ENCODE results near the gene ZNF292.
A peak's percentile ranks its signal among the peaks of the same experiment; 100 is the strongest.
"Not testable (repeated sequence)": the region's sequence is repeated elsewhere in the genome, so short reads cannot be mapped to it uniquely, and the experiment has no call there.

ZNF292 gene

DNA sequence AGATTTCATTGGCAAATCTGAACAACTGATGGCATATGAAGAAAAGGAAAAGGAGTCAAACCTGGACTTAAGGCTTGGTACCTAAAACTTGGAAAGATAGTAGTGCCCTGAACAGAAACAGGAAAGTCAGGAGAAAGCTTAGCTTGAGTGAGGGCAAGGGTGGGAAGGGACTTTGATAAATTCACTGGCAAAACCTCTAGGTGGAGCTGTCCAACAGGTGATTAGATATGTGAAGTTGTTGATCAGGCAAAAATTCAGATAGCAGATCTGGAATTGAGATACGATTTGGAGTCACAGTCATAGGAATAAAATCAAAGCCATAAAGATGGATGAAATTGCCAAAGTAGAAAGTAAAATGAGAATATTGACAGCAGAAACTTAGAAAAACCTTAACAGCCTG, 16.1 kb upstream of the ZNF292 start:
- no peak overlapping the region for H3K4me3 Mint-ChIP-seq
- H3K9me3 Mint-ChIP-seq: peaks cover 34% of the 10 kb centered on the region
- H3K36me3 Mint-ChIP-seq (ENCODE audit: low read depth): peaks cover 7% of the 10 kb centered on the region
- H3K27ac Mint-ChIP-seq: no peak overlapping the region
- TF ChIP-seq, protein P1, sequence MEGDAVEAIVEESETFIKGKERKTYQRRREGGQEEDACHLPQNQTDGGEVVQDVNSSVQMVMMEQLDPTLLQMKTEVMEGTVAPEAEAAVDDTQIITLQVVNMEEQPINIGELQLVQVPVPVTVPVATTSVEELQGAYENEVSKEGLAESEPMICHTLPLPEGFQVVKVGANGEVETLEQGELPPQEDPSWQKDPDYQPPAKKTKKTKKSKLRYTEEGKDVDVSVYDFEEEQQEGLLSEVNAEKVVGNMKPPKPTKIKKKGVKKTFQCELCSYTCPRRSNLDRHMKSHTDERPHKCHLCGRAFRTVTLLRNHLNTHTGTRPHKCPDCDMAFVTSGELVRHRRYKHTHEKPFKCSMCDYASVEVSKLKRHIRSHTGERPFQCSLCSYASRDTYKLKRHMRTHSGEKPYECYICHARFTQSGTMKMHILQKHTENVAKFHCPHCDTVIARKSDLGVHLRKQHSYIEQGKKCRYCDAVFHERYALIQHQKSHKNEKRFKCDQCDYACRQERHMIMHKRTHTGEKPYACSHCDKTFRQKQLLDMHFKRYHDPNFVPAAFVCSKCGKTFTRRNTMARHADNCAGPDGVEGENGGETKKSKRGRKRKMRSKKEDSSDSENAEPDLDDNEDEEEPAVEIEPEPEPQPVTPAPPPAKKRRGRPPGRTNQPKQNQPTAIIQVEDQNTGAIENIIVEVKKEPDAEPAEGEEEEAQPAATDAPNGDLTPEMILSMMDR (IDR thresholded peaks at IDR 0.05): peak; percentile 31
- DNase-seq: no peak
- no peaks in the 10 kb centered on the region for H3K4me1 Mint-ChIP-seq
- peaks cover 14% of the 10 kb centered on the region for H3K27me3 Mint-ChIP-seq (ENCODE audit: low read depth, poor library complexity)

DNA sequence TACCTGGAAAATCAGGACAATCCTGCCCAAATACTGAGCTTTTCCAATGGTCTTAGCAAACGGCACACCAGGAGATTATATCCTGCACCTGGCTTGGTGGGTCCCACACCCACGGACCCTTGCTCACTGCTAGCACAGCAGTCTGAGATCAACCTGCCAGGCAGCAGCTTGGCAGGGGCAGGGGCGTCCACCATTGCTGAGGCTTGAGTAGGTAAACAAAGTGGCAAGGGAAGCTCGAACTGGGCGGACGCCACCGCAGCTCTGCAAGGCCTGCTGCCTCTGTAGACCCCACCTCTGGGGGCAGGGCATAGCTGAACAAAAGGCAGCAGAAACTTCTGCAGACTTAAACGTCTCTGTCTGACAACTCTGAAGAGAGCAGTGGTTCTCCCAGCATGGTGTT, 15.4 kb upstream of the ZNF292 start:
- DNase-seq; H3K4me1 Mint-ChIP-seq; H3K36me3 Mint-ChIP-seq (ENCODE audit: low read depth); H3K4me3 Mint-ChIP-seq; H3K27ac Mint-ChIP-seq: not testable (repeated sequence)
- Mint-ChIP-seq H3K9me3 (peaks cover 36% of the 10 kb centered on the region), H3K27me3 (ENCODE audit: low read depth, poor library complexity) (peaks cover 14% of the 10 kb centered on the region)

DNA sequence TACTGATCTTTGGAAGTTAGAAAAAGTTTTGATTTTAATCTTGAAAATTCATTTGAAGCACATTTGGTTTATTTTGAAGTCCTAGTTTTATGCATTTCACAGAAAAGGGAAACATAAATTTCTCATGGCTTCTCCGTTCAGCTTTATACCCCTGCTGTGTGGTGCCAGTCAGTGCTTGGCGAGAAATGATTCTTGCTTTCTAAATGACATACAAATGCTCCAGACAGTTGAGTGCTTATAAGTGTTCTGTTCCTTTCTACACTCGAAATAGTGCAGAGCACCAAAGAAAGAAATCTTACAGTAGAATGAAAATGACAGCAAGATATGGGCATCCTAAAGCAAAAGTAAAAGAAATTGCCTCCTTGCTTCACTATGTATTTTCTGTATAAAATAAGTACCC, 9.0 kb upstream of the ZNF292 start:
- Mint-ChIP-seq H3K27me3 (ENCODE audit: low read depth, poor library complexity) (peaks cover 27% of the 10 kb centered on the region), H3K36me3 (ENCODE audit: low read depth) (peaks cover 4% of the 10 kb centered on the region), H3K4me3 (no peak overlapping the region), H3K4me1 (no peaks in the 10 kb centered on the region), H3K9me3 (peaks cover 21% of the 10 kb centered on the region), H3K27ac (no peak overlapping the region)
- no peak for DNase-seq
- TF ChIP-seq, protein P1 (IDR thresholded peaks at IDR 0.05): no peak

DNA sequence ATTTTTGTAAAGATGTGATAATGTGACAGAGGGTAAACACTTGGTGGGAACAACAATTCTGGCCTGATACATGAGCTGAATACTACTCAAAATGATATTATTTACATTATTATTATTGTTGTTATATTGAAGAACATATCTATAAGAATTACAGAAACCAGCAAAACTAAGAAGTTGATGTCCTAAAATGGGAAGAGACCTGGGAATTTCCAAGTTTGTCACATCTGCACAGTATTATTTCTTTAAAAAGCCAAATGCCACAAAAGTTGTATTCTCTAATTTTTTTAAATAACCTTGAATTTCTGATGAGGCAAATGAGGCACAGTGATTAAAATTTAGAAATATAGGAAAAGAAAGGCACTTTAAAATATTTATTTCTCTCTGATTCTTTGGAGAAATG, 5.0 kb upstream of the ZNF292 start:
- DNase-seq: no peak
- H3K4me1 Mint-ChIP-seq: peaks cover 31% of the 10 kb centered on the region
- H3K27me3 Mint-ChIP-seq (ENCODE audit: low read depth, poor library complexity): peaks cover 20% of the 10 kb centered on the region
- H3K27ac Mint-ChIP-seq: no peak overlapping the region
- H3K9me3 Mint-ChIP-seq: peaks cover 3% of the 10 kb centered on the region
- peaks cover 4% of the 10 kb centered on the region for H3K36me3 Mint-ChIP-seq (ENCODE audit: low read depth)
- no peak overlapping the region for H3K4me3 Mint-ChIP-seq
- TF ChIP-seq, protein P1 (IDR thresholded peaks at IDR 0.05): no peak

- Mint-ChIP-seq H3K27me3 (ENCODE audit: low read depth, poor library complexity) (peaks cover 17% of the 10 kb centered on the region), H3K27ac (no peak overlapping the region), H3K4me3 (peak overlapping the region; percentile 92), H3K36me3 (ENCODE audit: low read depth) (peaks cover 6% of the 10 kb centered on the region), H3K9me3 (peaks cover 3% of the 10 kb centered on the region), H3K4me1 (peaks cover 32% of the 10 kb centered on the region)
- TF ChIP-seq, protein P1 (IDR thresholded peaks at IDR 0.05): no peak
- no peak for DNase-seq
Measured at GRCh38 chr6:87151471-87151780, 3.9 kb upstream of the ZNF292 start.

- H3K27ac Mint-ChIP-seq: peak overlapping the region; percentile 45
- TF ChIP-seq, protein P1 (IDR thresholded peaks at IDR 0.05): no peak
- peaks cover 3% of the 10 kb centered on the region for H3K9me3 Mint-ChIP-seq
- peak; percentile 71 for DNase-seq
- H3K4me3 Mint-ChIP-seq: peak overlapping the region; percentile 92
- peaks cover 11% of the 10 kb centered on the region for H3K36me3 Mint-ChIP-seq (ENCODE audit: low read depth)
- H3K4me1 Mint-ChIP-seq: peaks cover 37% of the 10 kb centered on the region
- H3K27me3 Mint-ChIP-seq (ENCODE audit: low read depth, poor library complexity): peaks cover 14% of the 10 kb centered on the region
Measured at GRCh38 chr6:87151781-87152525, 3.4 kb upstream of the ZNF292 start.

All from nephron progenitor cell (in vitro differentiated cells).